ENCODE data around the gene PIP4K2A. TPM values are rescaled to one million over a fixed set of nuclear protein-coding genes. Genes with fewer than 3 reads are reported as not detected.

Gene PIP4K2A
- total RNA-seq, 2 donors from 2014 or later, result 13.2 to 17.4 TPM

DNA sequence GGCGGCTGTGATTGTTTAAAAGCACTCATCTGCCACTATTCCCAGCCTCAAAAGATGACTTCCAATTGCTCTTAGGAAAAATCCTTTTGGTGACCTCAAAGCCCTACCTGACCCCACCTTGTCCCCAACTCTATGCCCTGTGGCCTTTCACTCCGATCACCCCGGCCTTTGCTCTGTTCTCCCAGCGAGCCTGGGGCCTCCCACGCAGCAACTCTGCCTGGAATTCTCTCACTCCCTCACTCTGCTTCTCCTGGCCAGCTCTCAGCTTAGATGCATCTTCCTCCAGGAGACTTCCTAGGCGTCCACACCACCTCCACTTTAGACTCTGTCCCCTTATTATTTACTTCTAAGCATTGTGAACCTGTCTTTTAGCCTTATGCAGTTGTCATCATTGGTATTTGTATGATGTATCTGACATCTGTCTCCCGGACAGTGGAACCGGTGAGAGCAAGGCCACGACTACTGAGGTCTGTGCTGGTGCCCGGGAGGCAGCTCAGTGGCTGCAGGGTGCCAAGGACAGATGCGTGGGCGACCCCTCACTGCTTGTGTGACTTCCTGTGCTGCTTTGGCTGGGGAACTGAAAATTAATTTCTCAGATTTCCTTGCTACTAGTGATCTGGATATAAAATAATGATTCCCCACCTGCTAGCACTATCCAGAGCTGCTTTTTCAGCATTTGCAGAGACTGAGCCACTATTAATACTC is 63.0 kb downstream of the PIP4K2A start:
- H3K27me3 ChIP-seq (replicated peaks; ENCODE audit: insufficient read depth), result no peaks in the 10 kb centered on the region
- no peak for DNase-seq (ENCODE audit: low spot score)
- WGBS, result 89% methylated on average over 12 of the region's 12 CpGs
- no peaks in the 10 kb centered on the region for H3K36me3 ChIP-seq
- H3K9me3 ChIP-seq, result no peaks in the 10 kb centered on the region
- no peak overlapping the region for H3K27ac ChIP-seq
- no peak overlapping the region for H3K4me3 ChIP-seq
- H3K4me1 ChIP-seq (replicated peaks), result peaks cover 6% of the 10 kb centered on the region
- TF ChIP-seq POLR2AphosphoS5 (IDR thresholded peaks at IDR 0.05), result no peak
- no peak for TF ChIP-seq POLR2A (IDR thresholded peaks at IDR 0.05)
- TF ChIP-seq, protein P1, sequence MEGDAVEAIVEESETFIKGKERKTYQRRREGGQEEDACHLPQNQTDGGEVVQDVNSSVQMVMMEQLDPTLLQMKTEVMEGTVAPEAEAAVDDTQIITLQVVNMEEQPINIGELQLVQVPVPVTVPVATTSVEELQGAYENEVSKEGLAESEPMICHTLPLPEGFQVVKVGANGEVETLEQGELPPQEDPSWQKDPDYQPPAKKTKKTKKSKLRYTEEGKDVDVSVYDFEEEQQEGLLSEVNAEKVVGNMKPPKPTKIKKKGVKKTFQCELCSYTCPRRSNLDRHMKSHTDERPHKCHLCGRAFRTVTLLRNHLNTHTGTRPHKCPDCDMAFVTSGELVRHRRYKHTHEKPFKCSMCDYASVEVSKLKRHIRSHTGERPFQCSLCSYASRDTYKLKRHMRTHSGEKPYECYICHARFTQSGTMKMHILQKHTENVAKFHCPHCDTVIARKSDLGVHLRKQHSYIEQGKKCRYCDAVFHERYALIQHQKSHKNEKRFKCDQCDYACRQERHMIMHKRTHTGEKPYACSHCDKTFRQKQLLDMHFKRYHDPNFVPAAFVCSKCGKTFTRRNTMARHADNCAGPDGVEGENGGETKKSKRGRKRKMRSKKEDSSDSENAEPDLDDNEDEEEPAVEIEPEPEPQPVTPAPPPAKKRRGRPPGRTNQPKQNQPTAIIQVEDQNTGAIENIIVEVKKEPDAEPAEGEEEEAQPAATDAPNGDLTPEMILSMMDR (IDR thresholded peaks at IDR 0.05), result no peak
- intact Hi-C loops (cut with DNase I), result no loop called here

DNA sequence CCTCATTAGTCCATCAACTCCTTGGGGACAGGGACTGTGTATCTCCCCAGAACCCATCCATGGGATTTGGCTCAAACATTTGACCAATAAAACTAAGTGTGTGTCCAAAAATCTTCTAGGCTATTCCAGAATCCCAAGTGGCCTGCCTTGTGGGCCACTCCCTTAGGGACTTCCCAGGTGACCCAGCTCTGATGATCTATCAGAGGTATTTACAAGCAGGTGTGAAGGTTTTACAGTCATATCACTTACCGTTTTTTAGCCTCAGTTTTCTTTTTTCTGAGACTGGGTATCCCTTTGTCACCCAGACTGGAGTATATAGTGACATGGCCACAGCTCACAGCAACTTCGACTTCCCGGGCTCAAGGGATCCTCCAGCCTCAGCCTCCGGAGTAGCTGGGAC is 64.4 kb downstream of the PIP4K2A start:
- 89% methylated on average over 4 of the region's 4 CpGs for WGBS
- intact Hi-C loops (cut with DNase I), result no loop called here
- no peaks in the 10 kb centered on the region for H3K27me3 ChIP-seq (replicated peaks; ENCODE audit: insufficient read depth)
- no peak overlapping the region for H3K4me3 ChIP-seq
- no peak overlapping the region for H3K27ac ChIP-seq
- H3K9me3 ChIP-seq, result no peaks in the 10 kb centered on the region
- no peak for DNase-seq (ENCODE audit: low spot score)
- H3K36me3 ChIP-seq, result no peaks in the 10 kb centered on the region
- no peak for TF ChIP-seq POLR2AphosphoS5 (IDR thresholded peaks at IDR 0.05)
- no peak for TF ChIP-seq POLR2A (IDR thresholded peaks at IDR 0.05)
- TF ChIP-seq, protein P1 (IDR thresholded peaks at IDR 0.05), result no peak
- peaks cover 3% of the 10 kb centered on the region for H3K4me1 ChIP-seq (replicated peaks)

DNA sequence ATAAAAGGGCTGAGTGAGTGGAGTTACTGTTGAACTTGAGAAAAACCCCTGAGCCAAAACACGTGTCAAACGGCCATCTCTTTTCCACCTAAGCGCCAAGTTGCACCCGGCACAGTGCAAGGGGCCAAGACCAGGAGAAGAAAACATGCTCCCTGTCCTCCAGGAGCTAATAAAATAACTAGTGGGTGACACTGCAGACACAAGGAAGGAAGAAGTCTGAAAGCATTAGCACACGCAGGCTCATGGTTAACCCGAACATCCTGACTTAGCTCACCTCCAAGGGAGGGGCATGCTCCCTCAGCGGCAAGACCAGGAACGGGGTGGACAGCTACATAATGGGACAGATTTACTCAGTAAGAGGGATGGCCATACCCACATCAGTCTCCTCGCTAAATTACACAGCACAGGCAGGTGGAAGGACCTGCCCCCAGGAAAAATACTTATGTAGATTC is 65.0 kb downstream of the PIP4K2A start:
- Histone ChIP-seq H3K9me3 (no peaks in the 10 kb centered on the region), H3K4me1 (replicated peaks) (no peaks in the 10 kb centered on the region), H3K27me3 (replicated peaks; ENCODE audit: insufficient read depth) (no peaks in the 10 kb centered on the region), H3K27ac (no peak overlapping the region), H3K4me3 (no peak overlapping the region), H3K36me3 (no peaks in the 10 kb centered on the region)
- TF ChIP-seq, protein P1 (IDR thresholded peaks at IDR 0.05), result no peak
- no peak for TF ChIP-seq POLR2A (IDR thresholded peaks at IDR 0.05)
- TF ChIP-seq POLR2AphosphoS5 (IDR thresholded peaks at IDR 0.05), result no peak
- WGBS, result 74% methylated on average over 9 of the region's 9 CpGs
- intact Hi-C loops (cut with DNase I), result no loop called here
- no peak for DNase-seq (ENCODE audit: low spot score)

DNA sequence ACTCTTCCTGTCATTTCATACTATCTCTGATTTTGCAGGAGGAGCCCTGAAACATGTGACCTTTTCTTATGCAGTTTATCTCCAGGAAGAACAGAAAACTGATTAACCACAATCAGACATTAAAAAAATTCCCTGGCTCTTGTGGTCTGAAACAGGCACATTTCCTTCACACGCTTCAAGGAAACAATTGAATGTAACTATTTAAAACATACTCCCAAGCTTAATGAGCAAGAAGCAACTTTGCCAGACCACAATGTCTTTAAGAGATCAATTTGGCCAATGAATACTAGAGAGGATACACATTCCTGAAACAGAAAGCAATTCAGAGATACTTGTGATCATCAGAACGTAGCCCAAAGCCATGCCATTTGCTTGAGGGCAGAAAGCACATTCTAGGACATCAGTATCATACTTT is 65.8 kb downstream of the PIP4K2A start:
- Histone ChIP-seq H3K4me3 (no peak overlapping the region), H3K4me1 (replicated peaks) (no peaks in the 10 kb centered on the region), H3K9me3 (no peaks in the 10 kb centered on the region), H3K36me3 (no peaks in the 10 kb centered on the region), H3K27ac (no peak overlapping the region), H3K27me3 (replicated peaks; ENCODE audit: insufficient read depth) (no peaks in the 10 kb centered on the region)
- TF ChIP-seq, protein P1 (IDR thresholded peaks at IDR 0.05), result no peak
- TF ChIP-seq POLR2AphosphoS5 (IDR thresholded peaks at IDR 0.05) (no peak), POLR2A (IDR thresholded peaks at IDR 0.05) (no peak)
- 26% methylated on average over 2 of the region's 2 CpGs for WGBS
- intact Hi-C loops (cut with DNase I), result no loop called here
- no peak for DNase-seq (ENCODE audit: low spot score)

DNA sequence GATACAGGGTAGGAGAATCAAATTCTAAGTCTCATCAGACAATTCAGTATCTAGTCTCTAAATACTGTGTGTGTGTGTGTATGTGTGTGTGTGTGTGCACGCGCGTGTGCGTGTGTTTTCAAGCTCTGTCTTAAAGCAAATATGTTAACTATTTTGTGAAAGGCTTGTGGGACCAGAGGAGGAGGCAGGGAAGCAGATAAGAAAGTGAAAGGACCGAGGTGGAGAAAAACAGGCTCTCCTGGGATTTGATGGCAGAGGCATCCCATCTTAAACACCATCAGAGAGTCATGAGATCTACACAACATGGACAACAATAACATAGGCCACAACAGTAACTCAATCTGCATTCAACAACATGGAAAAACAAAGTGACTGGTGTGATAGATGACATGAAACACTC is 67.1 kb downstream of the PIP4K2A start:
- DNase-seq (ENCODE audit: low spot score), result no peak

More for the DNA sequence above, 67.1 kb downstream of the PIP4K2A start:
- Histone ChIP-seq H3K27ac (no peak overlapping the region), H3K4me1 (replicated peaks) (no peaks in the 10 kb centered on the region), H3K36me3 (no peaks in the 10 kb centered on the region), H3K9me3 (no peaks in the 10 kb centered on the region), H3K27me3 (replicated peaks; ENCODE audit: insufficient read depth) (no peaks in the 10 kb centered on the region), H3K4me3 (no peak overlapping the region)
- TF ChIP-seq POLR2A (IDR thresholded peaks at IDR 0.05), result no peak
- TF ChIP-seq, protein P1 (IDR thresholded peaks at IDR 0.05), result no peak
- no peak for TF ChIP-seq POLR2AphosphoS5 (IDR thresholded peaks at IDR 0.05)
- WGBS, result 75% methylated on average over 5 of the region's 5 CpGs
- intact Hi-C loops (cut with DNase I), result no loop called here

Data from prostate gland (tissue), 2 donors.